H7 (cell line): ENCODE results near the gene TMC3. TPM values are rescaled to one million over a fixed set of nuclear protein-coding genes. Genes with fewer than 3 reads are reported as not detected.
"Not testable (repeated sequence)": the region's sequence is repeated elsewhere in the genome, so short reads cannot be mapped to it uniquely, and the experiment has no call there.

Source experiments
- DNase-seq: peaks from one replicate; pipeline ENCODE4 v3.0.0; 2012
- H3K27me3 ChIP-seq: 2 replicates; pipeline ENCODE4 v1.6.0; 2011; ENCODE audit warnings: mild to moderate bottlenecking, low read length; ENCODE audit not compliant: control insufficient read depth, insufficient read depth
- H3K36me3 ChIP-seq: replicated peaks from 2 replicates; pipeline ENCODE4 v1.5.1; 2011; ENCODE audit warnings: low read length; ENCODE audit not compliant: control insufficient read depth, insufficient read depth
- H3K4me3 ChIP-seq: 2 replicates; pipeline ENCODE4 v1.5.1; 2011; ENCODE audit warnings: low read depth, mild to moderate bottlenecking, control low read depth, low read length, moderate library complexity; ENCODE audit not compliant: insufficient read depth
- total RNA-seq: library from RNA; depleted of rRNA; stranded (reverse); fragments of >200 nt; shearing (Covaris generic); gene quantifications from 2 replicates; pipeline ENCODE4 v1.2.3, GENCODE V29; 2014

TMC3 gene
- total RNA-seq, 1 experiment from 2014 or later: not detected

GRCh38 chr15:81375461-81375860 is 1.4 kb upstream of the TMC3 start:
- H3K36me3 ChIP-seq: no peaks in the 10 kb centered on the region
- H3K27me3 ChIP-seq: no peaks in the 10 kb centered on the region
- H3K4me3 ChIP-seq: no peak overlapping the region
- DNase-seq: no peak

GRCh38 chr15:81373176-81373575 is 837 bp downstream of the TMC3 start:
- no peak for DNase-seq
- Histone ChIP-seq H3K27me3 (no peaks in the 10 kb centered on the region), H3K36me3 (no peaks in the 10 kb centered on the region), H3K4me3 (no peak overlapping the region)

- Histone ChIP-seq H3K36me3 (no peaks in the 10 kb centered on the region), H3K27me3 (no peaks in the 10 kb centered on the region), H3K4me3 (no peak overlapping the region)
- DNase-seq: no peak
Observed at GRCh38 chr15:81372575-81372974, 1.4 kb downstream of the TMC3 start.

- no peaks in the 10 kb centered on the region for H3K27me3 ChIP-seq
- H3K4me3 ChIP-seq: no peak overlapping the region
- DNase-seq: no peak
- no peaks in the 10 kb centered on the region for H3K36me3 ChIP-seq
Observed at GRCh38 chr15:81363718-81364500, 10.1 kb downstream of the TMC3 start.

- Histone ChIP-seq H3K36me3 (no peaks in the 10 kb centered on the region), H3K27me3 (no peaks in the 10 kb centered on the region), H3K4me3 (no peak overlapping the region)
- DNase-seq: no peak
Observed at GRCh38 chr15:81363276-81363675, 10.7 kb downstream of the TMC3 start.

GRCh38 chr15:81362790-81363189 is 11.2 kb downstream of the TMC3 start:
- Histone ChIP-seq H3K4me3 (no peak overlapping the region), H3K27me3 (no peaks in the 10 kb centered on the region), H3K36me3 (no peaks in the 10 kb centered on the region)
- no peak for DNase-seq

GRCh38 chr15:81361891-81362290 is 12.1 kb downstream of the TMC3 start:
- no peak for DNase-seq
- H3K36me3 ChIP-seq: no peaks in the 10 kb centered on the region
- no peak overlapping the region for H3K4me3 ChIP-seq
- H3K27me3 ChIP-seq: no peaks in the 10 kb centered on the region

- no peaks in the 10 kb centered on the region for H3K27me3 ChIP-seq
- no peak overlapping the region for H3K4me3 ChIP-seq
- H3K36me3 ChIP-seq: no peaks in the 10 kb centered on the region
- DNase-seq: no peak
Observed at GRCh38 chr15:81360491-81360890, 13.5 kb downstream of the TMC3 start.

GRCh38 chr15:81358248-81358647 is 15.8 kb downstream of the TMC3 start:
- H3K27me3 ChIP-seq: no peaks in the 10 kb centered on the region
- no peaks in the 10 kb centered on the region for H3K36me3 ChIP-seq
- DNase-seq: no peak
- H3K4me3 ChIP-seq: no peak overlapping the region

- peak; percentile 36 for DNase-seq
- Histone ChIP-seq H3K27me3 (no peaks in the 10 kb centered on the region), H3K4me3 (no peak overlapping the region), H3K36me3 (no peaks in the 10 kb centered on the region)
Observed at GRCh38 chr15:81357180-81357686, 16.8 kb downstream of the TMC3 start.

GRCh38 chr15:81356252-81356651 is 17.8 kb downstream of the TMC3 start:
- Histone ChIP-seq H3K27me3 (no peaks in the 10 kb centered on the region), H3K4me3 (no peak overlapping the region), H3K36me3 (no peaks in the 10 kb centered on the region)

GRCh38 chr15:81351651-81352050 is 22.4 kb downstream of the TMC3 start:
- no peak overlapping the region for H3K4me3 ChIP-seq
- no peaks in the 10 kb centered on the region for H3K27me3 ChIP-seq
- DNase-seq: no peak
- no peaks in the 10 kb centered on the region for H3K36me3 ChIP-seq

More at GRCh38 chr15:81356252-81356651, 17.8 kb downstream of the TMC3 start:
- DNase-seq: peak; percentile 33

GRCh38 chr15:81349271-81349670 is 24.7 kb downstream of the TMC3 start:
- DNase-seq: no peak
- Histone ChIP-seq H3K27me3 (no peaks in the 10 kb centered on the region), H3K36me3 (no peaks in the 10 kb centered on the region), H3K4me3 (no peak overlapping the region)

- H3K36me3 ChIP-seq, H3K4me3 ChIP-seq, DNase-seq, H3K27me3 ChIP-seq: not testable (repeated sequence)
Observed at GRCh38 chr15:81348691-81349090, 25.3 kb downstream of the TMC3 start.

GRCh38 chr15:81347910-81348309 is 26.1 kb downstream of the TMC3 start:
- Histone ChIP-seq H3K27me3 (no peaks in the 10 kb centered on the region), H3K4me3 (no peak overlapping the region), H3K36me3 (no peaks in the 10 kb centered on the region)
- DNase-seq: no peak
